A549 (cell line): Measurements from ENCODE around the gene NAV2.

Source experiments
- CTCF ChIP-seq: fragments of >200 bp; sonication (Bioruptor Twin); formaldehyde crosslinking; IDR thresholded peaks from 3 replicates; pipeline ENCODE4 v1.5.1; 2016
- ZFP36 ChIP-seq: fragments of 450-650 bp; IDR thresholded peaks from 2 replicates; pipeline ENCODE4 v1.6.1; 2014; ENCODE audit warnings: borderline replicate concordance; ENCODE audit not compliant: partially characterized antibody

- TF ChIP-seq ZFP36 = no peak
- no peak for TF ChIP-seq CTCF
Measured at GRCh38 chr11:19718951-19719350, 6.3 kb downstream of the NAV2 start.
